ENCODE measurements around the gene NHSL2.
A peak's percentile ranks its signal among the peaks of the same experiment; 100 is the strongest.

NHSL2 gene

GRCh38 chrX:72105436-72105835 is 194.8 kb downstream of the NHSL2 start:
- Mint-ChIP-seq H3K4me3 (no peak overlapping the region), H3K27ac (no peak overlapping the region), H3K9me3 (no peaks in the 10 kb centered on the region), H3K36me3 (no peaks in the 10 kb centered on the region), H3K4me1 (peaks cover 22 to 24% of the 10 kb centered on the region in 2 donors), H3K27me3 (peaks cover 21 to 38% of the 10 kb centered on the region in 2 donors)
- DNase-seq (no peak), ATAC-seq (replicated peaks) (peak; percentile 53 to 57)

- no peaks in the 10 kb centered on the region for H3K9me3 Mint-ChIP-seq
- H3K36me3 Mint-ChIP-seq = no peaks in the 10 kb centered on the region
- peaks cover 9 to 12% of the 10 kb centered on the region in 2 donors for H3K4me1 Mint-ChIP-seq
- DNase-seq (no peak), ATAC-seq (replicated peaks) (no peak)
- H3K27ac Mint-ChIP-seq = no peak overlapping the region
- peaks cover 21 to 30% of the 10 kb centered on the region in 2 donors for H3K27me3 Mint-ChIP-seq
- no peak overlapping the region for H3K4me3 Mint-ChIP-seq
These were observed 196.7 kb downstream of the NHSL2 start for GRCh38 chrX:72107320-72107719.

GRCh38 chrX:72107841-72108595 is 197.4 kb downstream of the NHSL2 start:
- Mint-ChIP-seq H3K27ac (no peak overlapping the region), H3K27me3 (peaks cover 21 to 26% of the 10 kb centered on the region in 2 donors), H3K9me3 (no peaks in the 10 kb centered on the region), H3K4me1 (peaks cover 9 to 12% of the 10 kb centered on the region in 2 donors), H3K36me3 (no peaks in the 10 kb centered on the region), H3K4me3 (no peak overlapping the region)
- ATAC-seq (replicated peaks) = no peak
- DNase-seq = no peak

- H3K36me3 Mint-ChIP-seq = no peaks in the 10 kb centered on the region
- no peak overlapping the region for H3K27ac Mint-ChIP-seq
- H3K4me3 Mint-ChIP-seq = no peak overlapping the region
- peaks cover 20 to 21% of the 10 kb centered on the region in 2 donors for H3K27me3 Mint-ChIP-seq
- ATAC-seq (replicated peaks) = no peak
- no peaks in the 10 kb centered on the region for H3K9me3 Mint-ChIP-seq
- H3K4me1 Mint-ChIP-seq = peaks cover 9 to 12% of the 10 kb centered on the region in 2 donors
- no peak for DNase-seq
These were observed 198.0 kb downstream of the NHSL2 start for GRCh38 chrX:72108666-72109065.

GRCh38 chrX:72110051-72110875 is 199.6 kb downstream of the NHSL2 start:
- Mint-ChIP-seq H3K27me3 (peaks cover 17 to 18% of the 10 kb centered on the region in 2 donors), H3K4me1 (peaks cover 8 to 12% of the 10 kb centered on the region in 2 donors), H3K36me3 (no peaks in the 10 kb centered on the region), H3K9me3 (no peaks in the 10 kb centered on the region), H3K4me3 (peak overlapping the region in 1 of 2 donors; percentile 39), H3K27ac (no peak overlapping the region)
- peak; percentile 52 to 57 for ATAC-seq (replicated peaks)
- no peak for DNase-seq

- Mint-ChIP-seq H3K27ac (no peak overlapping the region), H3K4me3 (no peak overlapping the region), H3K4me1 (peaks cover 5 to 12% of the 10 kb centered on the region in 2 donors), H3K36me3 (no peaks in the 10 kb centered on the region), H3K27me3 (peaks cover 17 to 21% of the 10 kb centered on the region in 2 donors), H3K9me3 (no peaks in the 10 kb centered on the region)
- ATAC-seq (replicated peaks) (no peak), DNase-seq (no peak)
These were observed 200.4 kb downstream of the NHSL2 start for GRCh38 chrX:72110876-72111708.

- Mint-ChIP-seq H3K27ac (no peak overlapping the region), H3K36me3 (no peaks in the 10 kb centered on the region), H3K9me3 (no peaks in the 10 kb centered on the region), H3K4me3 (no peak overlapping the region), H3K27me3 (peaks cover 8 to 19% of the 10 kb centered on the region in 2 donors), H3K4me1 (peaks cover 5 to 12% of the 10 kb centered on the region in 2 donors)
- DNase-seq (no peak), ATAC-seq (replicated peaks) (no peak)
These were observed 202.8 kb downstream of the NHSL2 start for GRCh38 chrX:72113461-72113860.

- no peaks in the 10 kb centered on the region for H3K9me3 Mint-ChIP-seq
- no peaks in the 10 kb centered on the region for H3K36me3 Mint-ChIP-seq
- H3K27me3 Mint-ChIP-seq = peaks cover under 1 to 14% of the 10 kb centered on the region in 2 donors
- ATAC-seq (replicated peaks) (no peak), DNase-seq (no peak)
- no peak overlapping the region for H3K4me3 Mint-ChIP-seq
- no peak overlapping the region for H3K27ac Mint-ChIP-seq
- H3K4me1 Mint-ChIP-seq = peaks cover 5 to 12% of the 10 kb centered on the region in 2 donors
These were observed 203.7 kb downstream of the NHSL2 start for GRCh38 chrX:72114306-72114705.

GRCh38 chrX:72114807-72115206 is 204.2 kb downstream of the NHSL2 start:
- peaks cover 0 to 17% of the 10 kb centered on the region in 2 donors for H3K27me3 Mint-ChIP-seq
- no peak overlapping the region for H3K27ac Mint-ChIP-seq
- peaks cover 5 to 12% of the 10 kb centered on the region in 2 donors for H3K4me1 Mint-ChIP-seq
- ATAC-seq (replicated peaks) (no peak), DNase-seq (no peak)
- H3K36me3 Mint-ChIP-seq = no peaks in the 10 kb centered on the region
- H3K4me3 Mint-ChIP-seq = no peak overlapping the region
- H3K9me3 Mint-ChIP-seq = no peaks in the 10 kb centered on the region

- Mint-ChIP-seq H3K27ac (no peak overlapping the region), H3K27me3 (peaks cover 0 to 23% of the 10 kb centered on the region in 2 donors), H3K4me3 (no peak overlapping the region), H3K9me3 (no peaks in the 10 kb centered on the region), H3K36me3 (no peaks in the 10 kb centered on the region), H3K4me1 (peaks cover under 1 to 6% of the 10 kb centered on the region in 2 donors)
- DNase-seq = no peak
- no peak for ATAC-seq (replicated peaks)
These were observed 204.7 kb downstream of the NHSL2 start for GRCh38 chrX:72115380-72115779.

- H3K27me3 Mint-ChIP-seq = peaks cover 0 to 29% of the 10 kb centered on the region in 2 donors
These were observed 207.1 kb downstream of the NHSL2 start for GRCh38 chrX:72117636-72118210.

GRCh38 chrX:72120837-72121236 is 210.2 kb downstream of the NHSL2 start:
- DNase-seq = no peak
- H3K4me1 Mint-ChIP-seq = peaks cover 9 to 21% of the 10 kb centered on the region in 2 donors
- H3K9me3 Mint-ChIP-seq = no peaks in the 10 kb centered on the region
- no peak overlapping the region for H3K27ac Mint-ChIP-seq
- H3K36me3 Mint-ChIP-seq = no peaks in the 10 kb centered on the region
- H3K27me3 Mint-ChIP-seq = peaks cover 17 to 48% of the 10 kb centered on the region in 2 donors
- ATAC-seq (replicated peaks) = no peak
- H3K4me3 Mint-ChIP-seq = no peak overlapping the region

More at GRCh38 chrX:72117636-72118210, 207.1 kb downstream of the NHSL2 start:
- Mint-ChIP-seq H3K36me3 (no peaks in the 10 kb centered on the region), H3K27ac (no peak overlapping the region), H3K4me3 (no peak overlapping the region), H3K9me3 (no peaks in the 10 kb centered on the region), H3K4me1 (peaks cover 0 to 9% of the 10 kb centered on the region in 2 donors)
- DNase-seq = no peak
- ATAC-seq (replicated peaks) = no peak

- H3K36me3 Mint-ChIP-seq = no peaks in the 10 kb centered on the region
- peaks cover 9 to 21% of the 10 kb centered on the region in 2 donors for H3K4me1 Mint-ChIP-seq
- DNase-seq = no peak
- H3K27ac Mint-ChIP-seq = no peak overlapping the region
- no peak overlapping the region for H3K4me3 Mint-ChIP-seq
- H3K27me3 Mint-ChIP-seq = peaks cover 17 to 47% of the 10 kb centered on the region in 2 donors
- peak; percentile 52 to 76 for ATAC-seq (replicated peaks)
- no peaks in the 10 kb centered on the region for H3K9me3 Mint-ChIP-seq
These were observed 210.7 kb downstream of the NHSL2 start for GRCh38 chrX:72121383-72121782.
